Measurements from ENCODE around the gene TENM3. TPM values are rescaled to one million over a fixed set of nuclear protein-coding genes. Genes with fewer than 3 reads are reported as not detected.

The TENM3 gene
- total and polyA plus RNA-seq, 5 donors from 2014 or later, result not detected

DNA sequence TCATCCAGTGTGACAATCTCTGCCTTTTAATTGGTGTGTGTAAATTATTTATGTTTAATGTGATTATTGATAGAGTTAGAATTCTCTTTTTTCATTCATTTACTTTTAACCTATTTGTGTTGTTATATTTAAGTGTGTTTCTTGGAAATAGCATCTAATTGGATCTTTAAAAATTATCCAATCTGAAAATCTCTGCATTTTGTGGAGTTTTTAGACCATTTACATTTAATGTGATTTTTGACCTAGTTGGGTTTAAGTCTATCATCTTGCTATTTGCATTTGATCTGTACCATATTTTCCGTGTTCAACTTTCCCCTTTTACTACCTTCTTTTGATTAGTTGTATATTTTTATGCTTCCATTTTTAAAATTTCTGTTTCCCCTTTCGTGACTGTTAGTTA lies 71.3 kb downstream of the TENM3 start:
- Histone ChIP-seq H3K27me3 (ENCODE audit: control insufficient read depth, insufficient read depth, low read length) (no peaks in the 10 kb centered on the region), H3K27ac (ENCODE audit: insufficient read depth, low read length, poor library complexity, severe bottlenecking) (no peak overlapping the region), H3K4me3 (ENCODE audit: low read depth, low read length) (no peak overlapping the region), H3K9me3 (ENCODE audit: control insufficient read depth in 2 of 2, low read length in 2 of 2) (peaks cover 3 to 6% of the 10 kb centered on the region in 2 experiments), H3K4me1 (ENCODE audit: control insufficient read depth, insufficient read depth, low read length, poor library complexity, severe bottlenecking) (no peaks in the 10 kb centered on the region), H3K36me3 (ENCODE audit: control insufficient read depth, insufficient read depth, low read length) (no peaks in the 10 kb centered on the region)
- ATAC-seq (ENCODE audit: low read depth in 2 of 2), result no peak
- H3K4me3 Mint-ChIP-seq, result no peak overlapping the region
- peaks cover 0 to 18% (median 9%) of the 10 kb centered on the region in 7 donors for H3K9me3 Mint-ChIP-seq
- H3K4me1 Mint-ChIP-seq, result no peaks in the 10 kb centered on the region
- H3K27ac Mint-ChIP-seq, result no peak overlapping the region
- no peaks in the 10 kb centered on the region for H3K36me3 Mint-ChIP-seq
- H3K27me3 Mint-ChIP-seq, result no peaks in the 10 kb centered on the region
- DNase-seq, result no peak

DNA sequence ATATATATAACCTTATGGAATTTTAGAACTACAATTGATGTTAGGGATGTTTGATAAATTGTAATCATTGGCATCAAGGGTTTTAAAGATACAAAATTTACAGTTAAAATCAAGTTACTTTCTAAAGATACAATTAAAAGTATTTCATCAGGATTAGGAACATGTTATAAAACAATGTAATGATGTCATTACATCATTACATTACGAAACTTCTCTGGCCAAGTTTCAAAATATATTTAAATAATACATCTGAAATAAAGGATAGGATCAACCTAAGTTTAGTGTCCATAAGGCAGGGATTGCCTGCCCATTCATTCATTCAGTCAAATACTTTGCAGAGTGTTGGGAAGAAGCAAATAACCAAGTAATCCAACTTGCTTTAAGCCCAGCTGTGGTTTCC lies 75.1 kb downstream of the TENM3 start:
- no peak for DNase-seq
- Histone ChIP-seq H3K36me3 (ENCODE audit: control insufficient read depth, insufficient read depth, low read length) (no peaks in the 10 kb centered on the region), H3K9me3 (ENCODE audit: control insufficient read depth in 2 of 2, low read length in 2 of 2) (peaks cover 3 to 6% of the 10 kb centered on the region in 2 experiments), H3K4me3 (ENCODE audit: low read depth, low read length) (no peak overlapping the region), H3K4me1 (ENCODE audit: control insufficient read depth, insufficient read depth, low read length, poor library complexity, severe bottlenecking) (no peaks in the 10 kb centered on the region), H3K27me3 (ENCODE audit: control insufficient read depth, insufficient read depth, low read length) (no peaks in the 10 kb centered on the region), H3K27ac (ENCODE audit: insufficient read depth, low read length, poor library complexity, severe bottlenecking) (no peak overlapping the region)
- H3K9me3 Mint-ChIP-seq, result peaks cover 0 to 18% (median 9%) of the 10 kb centered on the region in 7 donors
- no peaks in the 10 kb centered on the region for H3K27me3 Mint-ChIP-seq
- no peak for ATAC-seq (ENCODE audit: low read depth in 2 of 2)
- no peaks in the 10 kb centered on the region for H3K4me1 Mint-ChIP-seq
- H3K27ac Mint-ChIP-seq, result no peak overlapping the region
- H3K4me3 Mint-ChIP-seq, result no peak overlapping the region
- no peaks in the 10 kb centered on the region for H3K36me3 Mint-ChIP-seq

DNA sequence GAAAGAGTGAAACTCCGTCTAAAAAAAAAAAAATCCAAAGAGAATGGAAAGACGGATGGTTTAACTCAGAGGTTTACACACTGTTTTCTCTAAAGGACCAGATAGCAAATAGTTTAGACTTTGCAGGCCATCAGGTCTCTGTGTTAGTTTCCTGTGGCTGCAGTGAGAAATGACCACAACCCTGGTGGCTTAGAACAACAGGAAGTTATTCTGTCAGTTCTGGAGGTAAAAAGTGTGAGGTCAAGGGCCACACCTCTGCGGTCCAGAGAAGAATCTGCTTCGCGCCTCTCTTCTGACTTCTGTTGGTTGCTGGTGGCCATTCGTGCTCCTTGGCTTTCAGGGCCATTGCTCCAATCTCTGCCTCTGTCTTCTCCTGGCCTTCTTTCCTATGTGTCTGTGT lies 76.9 kb downstream of the TENM3 start:
- no peaks in the 10 kb centered on the region for H3K4me1 Mint-ChIP-seq
- Histone ChIP-seq H3K27me3 (ENCODE audit: control insufficient read depth, insufficient read depth, low read length) (no peaks in the 10 kb centered on the region), H3K4me3 (ENCODE audit: low read depth, low read length) (no peak overlapping the region), H3K36me3 (ENCODE audit: control insufficient read depth, insufficient read depth, low read length) (no peaks in the 10 kb centered on the region), H3K4me1 (ENCODE audit: control insufficient read depth, insufficient read depth, low read length, poor library complexity, severe bottlenecking) (no peaks in the 10 kb centered on the region), H3K27ac (ENCODE audit: insufficient read depth, low read length, poor library complexity, severe bottlenecking) (no peak overlapping the region), H3K9me3 (ENCODE audit: control insufficient read depth in 2 of 2, low read length in 2 of 2) (peaks cover 0 to 6% of the 10 kb centered on the region in 2 experiments)
- H3K27ac Mint-ChIP-seq, result no peak overlapping the region
- DNase-seq (no peak), ATAC-seq (ENCODE audit: low read depth in 2 of 2) (no peak)
- H3K36me3 Mint-ChIP-seq, result no peaks in the 10 kb centered on the region
- H3K27me3 Mint-ChIP-seq, result no peaks in the 10 kb centered on the region
- no peak overlapping the region for H3K4me3 Mint-ChIP-seq
- peaks cover 0 to 11% (median 9%) of the 10 kb centered on the region in 7 donors for H3K9me3 Mint-ChIP-seq

DNA sequence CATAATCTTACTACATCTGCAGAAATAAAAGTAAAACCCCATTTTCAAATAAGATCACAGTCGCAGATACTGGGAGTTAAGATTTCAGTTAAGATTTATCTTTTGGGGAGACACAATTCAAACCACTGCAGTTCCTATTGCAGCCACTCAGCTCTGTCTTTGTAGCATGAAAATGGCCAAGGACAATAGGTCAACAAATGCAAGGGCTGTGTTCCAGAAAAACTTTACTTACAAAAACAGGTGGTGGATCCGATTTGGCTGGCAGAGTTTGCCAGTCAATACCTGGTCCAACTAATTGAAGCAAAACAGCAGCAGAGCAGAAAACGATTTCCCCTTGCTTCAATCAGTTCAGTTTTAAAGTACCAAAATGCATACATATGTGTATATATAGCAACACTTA lies 77.4 kb downstream of the TENM3 start:
- DNase-seq, result no peak
- Histone ChIP-seq H3K36me3 (ENCODE audit: control insufficient read depth, insufficient read depth, low read length) (no peaks in the 10 kb centered on the region), H3K9me3 (ENCODE audit: control insufficient read depth in 2 of 2, low read length in 2 of 2) (peaks cover 0 to 4% of the 10 kb centered on the region in 2 experiments), H3K27ac (ENCODE audit: insufficient read depth, low read length, poor library complexity, severe bottlenecking) (no peak overlapping the region), H3K4me1 (ENCODE audit: control insufficient read depth, insufficient read depth, low read length, poor library complexity, severe bottlenecking) (no peaks in the 10 kb centered on the region), H3K4me3 (ENCODE audit: low read depth, low read length) (no peak overlapping the region), H3K27me3 (ENCODE audit: control insufficient read depth, insufficient read depth, low read length) (no peaks in the 10 kb centered on the region)
- no peak overlapping the region for H3K4me3 Mint-ChIP-seq
- peaks cover 0 to 10% (median 7%) of the 10 kb centered on the region in 7 donors for H3K9me3 Mint-ChIP-seq
- no peak for ATAC-seq (ENCODE audit: low read depth in 2 of 2)
- H3K27me3 Mint-ChIP-seq, result no peaks in the 10 kb centered on the region
- H3K36me3 Mint-ChIP-seq, result no peaks in the 10 kb centered on the region
- no peak overlapping the region for H3K27ac Mint-ChIP-seq
- no peaks in the 10 kb centered on the region for H3K4me1 Mint-ChIP-seq

DNA sequence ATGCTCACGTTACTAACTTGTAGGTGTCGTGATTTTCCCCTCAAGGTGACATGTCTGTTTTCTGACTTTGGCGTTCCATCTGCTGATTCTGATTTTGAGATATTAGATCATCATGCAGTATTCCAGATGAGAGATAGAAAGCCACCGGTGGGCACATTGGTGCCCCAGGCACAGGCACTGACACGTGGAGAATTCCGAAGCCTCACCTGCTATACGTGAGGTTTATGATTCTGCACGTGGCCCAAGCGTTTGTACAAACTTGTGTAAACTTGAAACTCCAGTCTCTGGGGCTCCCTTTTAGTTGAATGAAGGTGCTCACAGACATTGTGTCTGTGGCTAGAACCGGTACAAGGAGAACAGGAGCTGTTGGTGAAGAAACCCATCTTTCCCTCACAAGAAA lies 81.1 kb downstream of the TENM3 start:
- Mint-ChIP-seq H3K4me3 (no peak overlapping the region), H3K27me3 (no peaks in the 10 kb centered on the region), H3K4me1 (no peaks in the 10 kb centered on the region), H3K9me3 (peaks cover 0 to 7% (median 2%) of the 10 kb centered on the region in 7 donors), H3K36me3 (no peaks in the 10 kb centered on the region), H3K27ac (no peak overlapping the region)
- Histone ChIP-seq H3K4me1 (ENCODE audit: control insufficient read depth, insufficient read depth, low read length, poor library complexity, severe bottlenecking) (no peaks in the 10 kb centered on the region), H3K4me3 (ENCODE audit: low read depth, low read length) (no peak overlapping the region), H3K9me3 (ENCODE audit: control insufficient read depth in 2 of 2, low read length in 2 of 2) (no peaks in the 10 kb centered on the region), H3K36me3 (ENCODE audit: control insufficient read depth, insufficient read depth, low read length) (no peaks in the 10 kb centered on the region), H3K27ac (ENCODE audit: insufficient read depth, low read length, poor library complexity, severe bottlenecking) (no peak overlapping the region), H3K27me3 (ENCODE audit: control insufficient read depth, insufficient read depth, low read length) (no peaks in the 10 kb centered on the region)
- DNase-seq (no peak), ATAC-seq (ENCODE audit: low read depth in 2 of 2) (no peak)

DNA sequence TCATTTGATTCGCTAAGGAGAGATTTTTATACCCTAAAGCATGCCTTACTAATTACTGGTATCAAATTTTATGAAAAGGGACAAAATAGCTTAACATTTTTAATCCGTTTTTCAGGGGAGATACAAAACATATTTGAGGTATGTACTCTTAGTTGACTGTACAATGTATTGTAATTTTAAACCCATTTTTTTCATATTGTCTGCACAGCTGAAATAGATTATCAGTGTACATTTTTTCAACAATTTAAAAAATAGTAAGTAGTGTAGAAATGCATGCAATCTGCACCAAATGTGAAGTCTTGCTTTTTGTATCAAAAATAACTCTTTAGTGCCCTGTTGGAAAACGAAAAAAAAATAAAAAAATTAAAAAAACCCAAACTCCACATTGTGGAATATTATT lies 82.2 kb downstream of the TENM3 start:
- Mint-ChIP-seq H3K4me3 (no peak overlapping the region), H3K9me3 (peaks cover 0 to 12% (median 0%) of the 10 kb centered on the region in 7 donors), H3K36me3 (no peaks in the 10 kb centered on the region), H3K27me3 (no peaks in the 10 kb centered on the region), H3K27ac (no peak overlapping the region), H3K4me1 (no peaks in the 10 kb centered on the region)
- Histone ChIP-seq H3K9me3 (ENCODE audit: control insufficient read depth in 2 of 2, low read length in 2 of 2) (no peaks in the 10 kb centered on the region), H3K4me1 (ENCODE audit: control insufficient read depth, insufficient read depth, low read length, poor library complexity, severe bottlenecking) (no peaks in the 10 kb centered on the region), H3K36me3 (ENCODE audit: control insufficient read depth, insufficient read depth, low read length) (no peaks in the 10 kb centered on the region), H3K27ac (ENCODE audit: insufficient read depth, low read length, poor library complexity, severe bottlenecking) (no peak overlapping the region), H3K27me3 (ENCODE audit: control insufficient read depth, insufficient read depth, low read length) (no peaks in the 10 kb centered on the region), H3K4me3 (ENCODE audit: low read depth, low read length) (no peak overlapping the region)
- DNase-seq, result no peak
- ATAC-seq (ENCODE audit: low read depth in 2 of 2), result no peak

DNA sequence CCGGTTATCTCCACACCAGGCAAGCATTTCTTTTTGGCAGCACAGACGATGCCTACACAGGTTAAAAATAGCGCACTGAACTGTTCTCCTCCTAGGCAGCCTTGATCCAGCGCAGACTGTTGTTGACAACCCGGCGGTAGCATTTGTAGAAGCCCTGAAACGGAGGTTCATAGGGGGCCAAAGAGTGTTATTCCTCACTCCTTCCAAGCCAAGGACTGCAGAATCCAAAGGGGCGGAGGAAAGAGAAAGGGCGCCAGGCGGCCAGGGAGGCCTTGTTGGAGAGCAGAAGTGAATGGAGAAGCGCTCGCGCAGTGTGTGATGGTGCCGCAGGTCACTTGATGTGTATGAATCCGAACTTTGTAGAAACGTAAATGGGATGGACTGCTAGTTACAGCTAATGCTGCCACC lies 82.7 kb downstream of the TENM3 start:
- Mint-ChIP-seq H3K36me3 (no peaks in the 10 kb centered on the region), H3K27me3 (no peaks in the 10 kb centered on the region), H3K9me3 (peaks cover 0 to 12% (median 0%) of the 10 kb centered on the region in 7 donors), H3K4me3 (no peak overlapping the region), H3K27ac (no peak overlapping the region), H3K4me1 (no peaks in the 10 kb centered on the region)
- H3K4me1 ChIP-seq (ENCODE audit: control insufficient read depth, insufficient read depth, low read length, poor library complexity, severe bottlenecking), result no peaks in the 10 kb centered on the region
- no peaks in the 10 kb centered on the region for H3K36me3 ChIP-seq (ENCODE audit: control insufficient read depth, insufficient read depth, low read length)
- H3K4me3 ChIP-seq (ENCODE audit: low read depth, low read length), result no peak overlapping the region
- no peaks in the 10 kb centered on the region for H3K9me3 ChIP-seq (ENCODE audit: control insufficient read depth in 2 of 2, low read length in 2 of 2)
- DNase-seq, result no peak
- no peak overlapping the region for H3K27ac ChIP-seq (ENCODE audit: insufficient read depth, low read length, poor library complexity, severe bottlenecking)
- H3K27me3 ChIP-seq (ENCODE audit: control insufficient read depth, insufficient read depth, low read length), result no peaks in the 10 kb centered on the region
- ATAC-seq (ENCODE audit: low read depth in 2 of 2), result no peak

DNA sequence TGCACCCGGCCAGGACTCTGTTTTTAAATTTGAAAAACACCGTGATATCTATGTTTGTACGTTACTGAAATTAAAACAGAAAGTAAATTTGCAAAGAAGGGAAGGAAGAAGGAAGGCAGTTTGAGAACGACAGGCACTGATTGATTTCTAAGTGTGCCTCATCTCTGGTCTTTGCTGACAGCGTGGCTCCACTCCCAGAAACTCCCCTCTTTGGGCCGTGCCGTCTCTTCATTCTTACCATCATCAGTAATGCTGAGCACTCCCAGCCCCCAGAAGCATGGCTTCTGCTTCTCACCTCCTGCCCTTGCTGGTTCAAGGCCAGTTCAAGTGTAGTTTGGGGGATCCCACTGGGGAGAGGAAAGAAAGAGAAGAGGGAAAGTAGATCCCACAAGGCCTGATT lies 85.3 kb downstream of the TENM3 start:
- H3K4me1 ChIP-seq (ENCODE audit: control insufficient read depth, insufficient read depth, low read length, poor library complexity, severe bottlenecking), result no peaks in the 10 kb centered on the region
- H3K27ac ChIP-seq (ENCODE audit: insufficient read depth, low read length, poor library complexity, severe bottlenecking), result no peak overlapping the region
- no peaks in the 10 kb centered on the region for H3K9me3 ChIP-seq (ENCODE audit: control insufficient read depth in 2 of 2, low read length in 2 of 2)
- ATAC-seq (ENCODE audit: low read depth in 2 of 2), result no peak
- no peak overlapping the region for H3K27ac Mint-ChIP-seq
- no peaks in the 10 kb centered on the region for H3K27me3 Mint-ChIP-seq
- no peak overlapping the region for H3K4me3 Mint-ChIP-seq
- no peaks in the 10 kb centered on the region for H3K36me3 ChIP-seq (ENCODE audit: control insufficient read depth, insufficient read depth, low read length)
- no peaks in the 10 kb centered on the region for H3K36me3 Mint-ChIP-seq
- no peak for DNase-seq
- no peaks in the 10 kb centered on the region for H3K4me1 Mint-ChIP-seq
- peaks cover 0 to 7% (median 0%) of the 10 kb centered on the region in 7 donors for H3K9me3 Mint-ChIP-seq
- no peaks in the 10 kb centered on the region for H3K27me3 ChIP-seq (ENCODE audit: control insufficient read depth, insufficient read depth, low read length)
- no peak overlapping the region for H3K4me3 ChIP-seq (ENCODE audit: low read depth, low read length)
